ENCODE data around the gene EXOG. TPM values are rescaled to one million over a fixed set of nuclear protein-coding genes. Genes with fewer than 3 reads are reported as not detected.

The EXOG gene
- total RNA-seq, 1 donor from 2014 or later, result 14.1 TPM

DNA sequence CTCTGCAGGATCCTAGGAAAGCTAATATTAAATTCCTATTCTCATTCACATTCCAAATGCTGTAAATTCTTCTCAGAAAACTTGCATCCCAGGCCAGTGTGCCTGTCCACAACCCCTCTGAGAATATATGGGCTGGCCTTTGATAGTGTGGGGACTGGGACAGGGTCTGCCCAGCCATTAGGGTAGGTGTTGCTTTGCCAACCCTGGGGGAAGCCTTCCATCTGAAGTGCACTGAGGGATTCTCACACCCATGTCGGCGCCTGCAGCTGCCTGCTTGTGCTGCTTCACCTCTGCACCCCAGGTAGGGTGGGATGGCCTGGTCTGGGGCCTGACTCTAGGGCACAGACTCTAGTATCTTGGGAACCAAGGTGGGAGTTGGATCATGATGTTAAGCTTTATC, 15.2 kb upstream of the EXOG start:
- Histone ChIP-seq H3K4me3 (ENCODE audit: low read length in 3 of 3) (no peak overlapping the region), H3K27ac (ENCODE audit: low read depth, low read length) (no peak overlapping the region), H3K9ac (ENCODE audit: low read depth in 1 of 3, low read length in 3 of 3) (no peak overlapping the region), H3K36me3 (ENCODE audit: control insufficient read depth in 3 of 3, insufficient read depth in 3 of 3, low read length in 3 of 3) (peaks cover 39 to 60% (median 53%) of the 10 kb centered on the region in 3 donors), H3K27me3 (ENCODE audit: control insufficient read depth in 3 of 3, insufficient read depth in 3 of 3, low read length in 3 of 3) (no peaks in the 10 kb centered on the region), H3K9me3 (ENCODE audit: control insufficient read depth in 3 of 3, low read length in 3 of 3) (no peaks in the 10 kb centered on the region), H3K4me1 (ENCODE audit: control insufficient read depth in 3 of 3, insufficient read depth in 3 of 3, low read length in 3 of 3) (peaks cover 0 to 6% (median 3%) of the 10 kb centered on the region in 3 donors)

- Histone ChIP-seq H3K4me3 (ENCODE audit: low read length in 3 of 3) (no peak overlapping the region), H3K27ac (ENCODE audit: low read depth, low read length) (no peak overlapping the region), H3K27me3 (ENCODE audit: control insufficient read depth in 3 of 3, insufficient read depth in 3 of 3, low read length in 3 of 3) (no peaks in the 10 kb centered on the region), H3K9me3 (ENCODE audit: control insufficient read depth in 3 of 3, low read length in 3 of 3) (no peaks in the 10 kb centered on the region), H3K4me1 (ENCODE audit: control insufficient read depth in 3 of 3, insufficient read depth in 3 of 3, low read length in 3 of 3) (peaks cover 9 to 15% (median 13%) of the 10 kb centered on the region in 3 donors), H3K9ac (ENCODE audit: low read depth in 1 of 3, low read length in 3 of 3) (no peak overlapping the region), H3K36me3 (ENCODE audit: control insufficient read depth in 3 of 3, insufficient read depth in 3 of 3, low read length in 3 of 3) (peaks cover 39 to 65% (median 50%) of the 10 kb centered on the region in 3 donors)
Observed at GRCh38 chr3:38482951-38483350, 13.2 kb upstream of the EXOG start.

- no peaks in the 10 kb centered on the region for H3K27me3 ChIP-seq (ENCODE audit: control insufficient read depth in 3 of 3, insufficient read depth in 3 of 3, low read length in 3 of 3)
- H3K27ac ChIP-seq (ENCODE audit: low read depth, low read length), result no peak overlapping the region
- no peak overlapping the region for H3K4me3 ChIP-seq (ENCODE audit: low read length in 3 of 3)
- H3K9ac ChIP-seq (ENCODE audit: low read depth in 1 of 3, low read length in 3 of 3), result peak overlapping the region in 1 of 3 donors; percentile 17
- peaks cover 13 to 32% (median 18%) of the 10 kb centered on the region in 3 donors for H3K36me3 ChIP-seq (ENCODE audit: control insufficient read depth in 3 of 3, insufficient read depth in 3 of 3, low read length in 3 of 3)
- no peaks in the 10 kb centered on the region for H3K9me3 ChIP-seq (ENCODE audit: control insufficient read depth in 3 of 3, low read length in 3 of 3)
- H3K4me1 ChIP-seq (ENCODE audit: control insufficient read depth in 3 of 3, insufficient read depth in 3 of 3, low read length in 3 of 3), result peaks cover 17 to 28% (median 23%) of the 10 kb centered on the region in 3 donors
Observed at GRCh38 chr3:38487323-38487722, 8.8 kb upstream of the EXOG start.

GRCh38 chr3:38488949-38489348, 7.2 kb upstream of the EXOG start:
- H3K9me3 ChIP-seq (ENCODE audit: control insufficient read depth in 3 of 3, low read length in 3 of 3), result no peaks in the 10 kb centered on the region
- no peaks in the 10 kb centered on the region for H3K27me3 ChIP-seq (ENCODE audit: control insufficient read depth in 3 of 3, insufficient read depth in 3 of 3, low read length in 3 of 3)
- H3K27ac ChIP-seq (ENCODE audit: low read depth, low read length), result no peak overlapping the region
- peaks cover 23 to 36% (median 28%) of the 10 kb centered on the region in 3 donors for H3K4me1 ChIP-seq (ENCODE audit: control insufficient read depth in 3 of 3, insufficient read depth in 3 of 3, low read length in 3 of 3)
- no peak overlapping the region for H3K9ac ChIP-seq (ENCODE audit: low read depth in 1 of 3, low read length in 3 of 3)
- peaks cover under 1 to 17% (median 4%) of the 10 kb centered on the region in 3 donors for H3K36me3 ChIP-seq (ENCODE audit: control insufficient read depth in 3 of 3, insufficient read depth in 3 of 3, low read length in 3 of 3)
- no peak overlapping the region for H3K4me3 ChIP-seq (ENCODE audit: low read length in 3 of 3)

GRCh38 chr3:38489766-38490165, 6.4 kb upstream of the EXOG start:
- H3K27me3 ChIP-seq (ENCODE audit: control insufficient read depth in 3 of 3, insufficient read depth in 3 of 3, low read length in 3 of 3), result no peaks in the 10 kb centered on the region
- no peak overlapping the region for H3K9ac ChIP-seq (ENCODE audit: low read depth in 1 of 3, low read length in 3 of 3)
- peaks cover 23 to 36% (median 28%) of the 10 kb centered on the region in 3 donors for H3K4me1 ChIP-seq (ENCODE audit: control insufficient read depth in 3 of 3, insufficient read depth in 3 of 3, low read length in 3 of 3)
- H3K4me3 ChIP-seq (ENCODE audit: low read length in 3 of 3), result no peak overlapping the region
- H3K27ac ChIP-seq (ENCODE audit: low read depth, low read length), result no peak overlapping the region
- H3K36me3 ChIP-seq (ENCODE audit: control insufficient read depth in 3 of 3, insufficient read depth in 3 of 3, low read length in 3 of 3), result peaks cover 0 to 13% (median 0%) of the 10 kb centered on the region in 3 donors
- H3K9me3 ChIP-seq (ENCODE audit: control insufficient read depth in 3 of 3, low read length in 3 of 3), result no peaks in the 10 kb centered on the region

GRCh38 chr3:38490281-38491030, 5.7 kb upstream of the EXOG start:
- Histone ChIP-seq H3K4me3 (ENCODE audit: low read length in 3 of 3) (no peak overlapping the region), H3K36me3 (ENCODE audit: control insufficient read depth in 3 of 3, insufficient read depth in 3 of 3, low read length in 3 of 3) (peaks cover 0 to 6% (median 0%) of the 10 kb centered on the region in 3 donors), H3K9me3 (ENCODE audit: control insufficient read depth in 3 of 3, low read length in 3 of 3) (no peaks in the 10 kb centered on the region), H3K9ac (ENCODE audit: low read depth in 1 of 3, low read length in 3 of 3) (no peak overlapping the region), H3K27ac (ENCODE audit: low read depth, low read length) (no peak overlapping the region), H3K4me1 (ENCODE audit: control insufficient read depth in 3 of 3, insufficient read depth in 3 of 3, low read length in 3 of 3) (peaks cover 23 to 36% (median 28%) of the 10 kb centered on the region in 3 donors), H3K27me3 (ENCODE audit: control insufficient read depth in 3 of 3, insufficient read depth in 3 of 3, low read length in 3 of 3) (no peaks in the 10 kb centered on the region)

DNA sequence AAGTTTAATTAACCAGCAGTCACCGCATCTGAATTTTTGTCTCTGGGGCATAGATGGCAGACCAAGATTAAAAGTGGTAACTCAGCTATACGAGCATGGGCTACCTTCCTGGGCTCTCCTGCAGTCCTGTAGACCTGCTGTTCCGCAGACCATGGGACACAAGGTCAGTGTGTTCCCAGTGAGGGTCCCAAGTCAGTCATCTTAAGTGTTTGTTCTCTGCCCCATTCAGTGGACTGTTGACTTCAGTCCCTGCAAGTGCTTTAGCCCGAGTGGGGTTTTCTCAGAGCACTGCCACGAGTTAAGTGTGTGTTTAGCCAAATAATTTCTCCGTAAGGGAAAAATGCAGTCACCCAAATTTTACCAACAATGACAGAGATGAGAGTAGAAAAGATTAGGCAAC, 4.9 kb upstream of the EXOG start:
- peaks cover 23 to 36% (median 28%) of the 10 kb centered on the region in 3 donors for H3K4me1 ChIP-seq (ENCODE audit: control insufficient read depth in 3 of 3, insufficient read depth in 3 of 3, low read length in 3 of 3)
- no peak overlapping the region for H3K9ac ChIP-seq (ENCODE audit: low read depth in 1 of 3, low read length in 3 of 3)
- no peaks in the 10 kb centered on the region for H3K27me3 ChIP-seq (ENCODE audit: control insufficient read depth in 3 of 3, insufficient read depth in 3 of 3, low read length in 3 of 3)
- H3K9me3 ChIP-seq (ENCODE audit: control insufficient read depth in 3 of 3, low read length in 3 of 3), result no peaks in the 10 kb centered on the region
- peaks cover 0 to 3% (median 0%) of the 10 kb centered on the region in 3 donors for H3K36me3 ChIP-seq (ENCODE audit: control insufficient read depth in 3 of 3, insufficient read depth in 3 of 3, low read length in 3 of 3)
- H3K27ac ChIP-seq (ENCODE audit: low read depth, low read length), result no peak overlapping the region
- no peak overlapping the region for H3K4me3 ChIP-seq (ENCODE audit: low read length in 3 of 3)

GRCh38 chr3:38493031-38493430, 3.1 kb upstream of the EXOG start:
- Histone ChIP-seq H3K27me3 (ENCODE audit: control insufficient read depth in 3 of 3, insufficient read depth in 3 of 3, low read length in 3 of 3) (no peaks in the 10 kb centered on the region), H3K9ac (ENCODE audit: low read depth in 1 of 3, low read length in 3 of 3) (no peak overlapping the region), H3K9me3 (ENCODE audit: control insufficient read depth in 3 of 3, low read length in 3 of 3) (no peaks in the 10 kb centered on the region), H3K27ac (ENCODE audit: low read depth, low read length) (no peak overlapping the region), H3K4me3 (ENCODE audit: low read length in 3 of 3) (peak overlapping the region in 1 of 3 donors; percentile 4), H3K36me3 (ENCODE audit: control insufficient read depth in 3 of 3, insufficient read depth in 3 of 3, low read length in 3 of 3) (peaks cover 0 to 2% (median 0%) of the 10 kb centered on the region in 3 donors), H3K4me1 (ENCODE audit: control insufficient read depth in 3 of 3, insufficient read depth in 3 of 3, low read length in 3 of 3) (peaks cover 16 to 28% (median 25%) of the 10 kb centered on the region in 3 donors)

- peak overlapping the region; percentile 88 to 91 (median 89) for H3K4me3 ChIP-seq (ENCODE audit: low read length in 3 of 3)
- no peaks in the 10 kb centered on the region for H3K9me3 ChIP-seq (ENCODE audit: control insufficient read depth in 3 of 3, low read length in 3 of 3)
- H3K9ac ChIP-seq (ENCODE audit: low read depth in 1 of 3, low read length in 3 of 3), result peak overlapping the region in 1 of 3 donors; percentile 82
- peaks cover 0 to 3% (median 3%) of the 10 kb centered on the region in 3 donors for H3K36me3 ChIP-seq (ENCODE audit: control insufficient read depth in 3 of 3, insufficient read depth in 3 of 3, low read length in 3 of 3)
- no peaks in the 10 kb centered on the region for H3K27me3 ChIP-seq (ENCODE audit: control insufficient read depth in 3 of 3, insufficient read depth in 3 of 3, low read length in 3 of 3)
- H3K27ac ChIP-seq (ENCODE audit: low read depth, low read length), result no peak overlapping the region
- peaks cover 14 to 16% (median 14%) of the 10 kb centered on the region in 3 donors for H3K4me1 ChIP-seq (ENCODE audit: control insufficient read depth in 3 of 3, insufficient read depth in 3 of 3, low read length in 3 of 3)
Observed at GRCh38 chr3:38497031-38497430, 891 bp downstream of the EXOG start.

- H3K27me3 ChIP-seq (ENCODE audit: control insufficient read depth in 3 of 3, insufficient read depth in 3 of 3, low read length in 3 of 3), result no peaks in the 10 kb centered on the region
- peaks cover 0 to 13% (median 10%) of the 10 kb centered on the region in 3 donors for H3K36me3 ChIP-seq (ENCODE audit: control insufficient read depth in 3 of 3, insufficient read depth in 3 of 3, low read length in 3 of 3)
Observed at GRCh38 chr3:38500688-38501417, 4.7 kb downstream of the EXOG start.

More at GRCh38 chr3:38500688-38501417, 4.7 kb downstream of the EXOG start:
- Histone ChIP-seq H3K27ac (ENCODE audit: low read depth, low read length) (peak overlapping the region; percentile 50), H3K4me1 (ENCODE audit: control insufficient read depth in 3 of 3, insufficient read depth in 3 of 3, low read length in 3 of 3) (peaks cover 7 to 9% (median 9%) of the 10 kb centered on the region in 3 donors), H3K9me3 (ENCODE audit: control insufficient read depth in 3 of 3, low read length in 3 of 3) (no peaks in the 10 kb centered on the region), H3K9ac (ENCODE audit: low read depth in 1 of 3, low read length in 3 of 3) (no peak overlapping the region), H3K4me3 (ENCODE audit: low read length in 3 of 3) (no peak overlapping the region)
